ENCODE measurements around the gene WDR26.

DNA sequence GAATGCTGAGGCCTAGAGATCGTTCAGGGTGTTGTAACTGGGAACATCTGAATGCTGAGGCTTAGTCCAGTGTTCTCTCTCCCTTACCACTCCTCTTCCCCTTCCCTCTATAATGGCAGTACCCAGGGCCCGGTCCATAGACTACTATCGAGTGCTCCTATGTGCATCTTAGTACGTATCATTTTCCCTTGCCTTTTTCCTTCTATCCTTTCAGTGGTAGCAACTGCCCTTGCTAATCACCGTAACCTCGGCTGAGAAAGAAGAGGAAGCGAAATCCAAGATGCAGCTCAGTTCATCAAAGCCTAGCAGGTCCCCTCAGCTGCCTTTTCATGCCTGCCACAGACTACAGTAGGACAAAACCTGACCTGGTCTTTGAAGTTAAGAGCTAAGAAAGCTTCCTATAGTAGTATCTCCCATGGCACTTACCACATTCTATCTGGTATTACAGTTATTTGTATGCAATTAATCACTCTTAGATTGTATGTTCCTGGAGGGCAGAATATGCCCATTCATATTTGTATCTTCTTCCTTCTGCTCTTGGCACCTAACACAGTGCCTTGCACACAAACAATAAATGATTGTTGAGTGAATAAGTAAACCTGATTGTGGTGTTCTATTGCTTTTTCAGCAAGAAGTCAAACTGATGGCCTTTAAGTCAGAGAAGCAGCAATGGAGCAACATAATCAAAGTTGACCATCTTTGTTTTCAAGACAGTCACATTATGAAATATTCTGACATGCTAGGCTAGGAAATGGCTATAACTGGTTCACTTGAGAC is 55.6 kb downstream of the WDR26 start:
- TF ChIP-seq, protein P1, sequence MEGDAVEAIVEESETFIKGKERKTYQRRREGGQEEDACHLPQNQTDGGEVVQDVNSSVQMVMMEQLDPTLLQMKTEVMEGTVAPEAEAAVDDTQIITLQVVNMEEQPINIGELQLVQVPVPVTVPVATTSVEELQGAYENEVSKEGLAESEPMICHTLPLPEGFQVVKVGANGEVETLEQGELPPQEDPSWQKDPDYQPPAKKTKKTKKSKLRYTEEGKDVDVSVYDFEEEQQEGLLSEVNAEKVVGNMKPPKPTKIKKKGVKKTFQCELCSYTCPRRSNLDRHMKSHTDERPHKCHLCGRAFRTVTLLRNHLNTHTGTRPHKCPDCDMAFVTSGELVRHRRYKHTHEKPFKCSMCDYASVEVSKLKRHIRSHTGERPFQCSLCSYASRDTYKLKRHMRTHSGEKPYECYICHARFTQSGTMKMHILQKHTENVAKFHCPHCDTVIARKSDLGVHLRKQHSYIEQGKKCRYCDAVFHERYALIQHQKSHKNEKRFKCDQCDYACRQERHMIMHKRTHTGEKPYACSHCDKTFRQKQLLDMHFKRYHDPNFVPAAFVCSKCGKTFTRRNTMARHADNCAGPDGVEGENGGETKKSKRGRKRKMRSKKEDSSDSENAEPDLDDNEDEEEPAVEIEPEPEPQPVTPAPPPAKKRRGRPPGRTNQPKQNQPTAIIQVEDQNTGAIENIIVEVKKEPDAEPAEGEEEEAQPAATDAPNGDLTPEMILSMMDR (IDR thresholded peaks at IDR 0.05): no peak
- TF ChIP-seq POLR2A (IDR thresholded peaks at IDR 0.05): no peak

Data from tibial nerve (tissue), 3 donors.